ENCODE data around the gene EMILIN1. TPM values are rescaled to one million over a fixed set of nuclear protein-coding genes. Genes with fewer than 3 reads are reported as not detected.

The EMILIN1 gene
- total RNA-seq, 3 donors from 2014 or later, result 12.1 to 256 (median 42.3) TPM

DNA sequence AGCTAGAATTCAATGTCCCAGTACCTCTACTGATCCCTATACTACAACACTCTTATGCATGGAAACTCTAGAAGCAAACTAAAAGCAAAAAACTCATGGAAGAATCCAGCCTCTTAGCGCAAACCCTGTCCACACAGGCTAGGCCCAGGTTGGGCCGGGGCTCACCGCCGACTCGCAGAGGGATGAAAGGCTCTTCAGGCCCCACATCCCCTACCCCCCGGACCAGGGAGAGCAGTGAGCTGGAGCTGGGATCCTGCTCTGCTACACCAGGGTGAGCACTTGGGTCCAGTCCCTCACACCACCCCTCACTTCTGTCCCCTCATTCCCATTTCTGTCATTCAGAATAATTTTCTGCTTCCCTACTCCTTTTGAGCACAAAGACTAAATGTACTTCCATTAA lies 9.0 kb upstream of the EMILIN1 start:
- Histone ChIP-seq H3K36me3 (ENCODE audit: low read depth) (no peaks in the 10 kb centered on the region), H3K4me3 (no peak overlapping the region), H3K4me1 (ENCODE audit: low read depth) (peaks cover 17% of the 10 kb centered on the region), H3K9me3 (no peaks in the 10 kb centered on the region)
- intact Hi-C loops (cut with DNase I, micrococcal nuclease), result no loop called here
- DNase-seq (no peak), ATAC-seq (no peak)
- TF ChIP-seq, protein P1, sequence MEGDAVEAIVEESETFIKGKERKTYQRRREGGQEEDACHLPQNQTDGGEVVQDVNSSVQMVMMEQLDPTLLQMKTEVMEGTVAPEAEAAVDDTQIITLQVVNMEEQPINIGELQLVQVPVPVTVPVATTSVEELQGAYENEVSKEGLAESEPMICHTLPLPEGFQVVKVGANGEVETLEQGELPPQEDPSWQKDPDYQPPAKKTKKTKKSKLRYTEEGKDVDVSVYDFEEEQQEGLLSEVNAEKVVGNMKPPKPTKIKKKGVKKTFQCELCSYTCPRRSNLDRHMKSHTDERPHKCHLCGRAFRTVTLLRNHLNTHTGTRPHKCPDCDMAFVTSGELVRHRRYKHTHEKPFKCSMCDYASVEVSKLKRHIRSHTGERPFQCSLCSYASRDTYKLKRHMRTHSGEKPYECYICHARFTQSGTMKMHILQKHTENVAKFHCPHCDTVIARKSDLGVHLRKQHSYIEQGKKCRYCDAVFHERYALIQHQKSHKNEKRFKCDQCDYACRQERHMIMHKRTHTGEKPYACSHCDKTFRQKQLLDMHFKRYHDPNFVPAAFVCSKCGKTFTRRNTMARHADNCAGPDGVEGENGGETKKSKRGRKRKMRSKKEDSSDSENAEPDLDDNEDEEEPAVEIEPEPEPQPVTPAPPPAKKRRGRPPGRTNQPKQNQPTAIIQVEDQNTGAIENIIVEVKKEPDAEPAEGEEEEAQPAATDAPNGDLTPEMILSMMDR (IDR thresholded peaks at IDR 0.05), result no peak

DNA sequence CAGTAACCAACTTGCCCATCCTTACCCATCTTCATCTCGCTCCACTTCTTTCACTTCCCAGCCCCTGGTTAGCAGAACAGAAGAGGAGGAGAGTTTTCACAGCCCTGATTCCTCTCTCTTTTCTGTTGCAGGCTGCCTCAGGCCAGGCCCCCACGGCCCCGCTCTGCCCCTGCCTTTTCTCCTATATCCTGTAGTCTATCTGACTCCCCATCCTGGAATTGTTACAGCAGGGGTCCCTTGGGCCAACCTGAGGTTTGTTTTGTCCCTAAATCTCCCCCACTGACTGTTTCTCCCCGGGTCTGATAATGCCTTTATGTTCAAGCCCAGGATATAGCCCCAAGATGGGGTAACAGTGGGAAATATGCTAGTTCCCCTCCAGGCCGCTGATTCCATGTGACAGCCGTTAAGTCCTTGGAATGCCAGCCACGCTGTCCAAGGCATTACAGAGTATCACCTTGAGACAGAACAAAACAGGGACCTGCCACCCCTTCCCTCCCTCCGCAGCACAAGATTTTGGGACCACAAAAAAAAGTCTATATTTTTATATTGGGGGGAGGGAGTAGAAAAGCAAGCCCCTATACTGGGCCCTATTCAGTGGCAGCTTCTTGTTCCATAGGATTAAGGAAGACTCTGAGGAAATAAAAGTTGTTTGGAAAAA lies 8.3 kb upstream of the EMILIN1 start:
- ATAC-seq (no peak), DNase-seq (no peak)
- Histone ChIP-seq H3K4me1 (ENCODE audit: low read depth) (peaks cover 24% of the 10 kb centered on the region), H3K4me3 (no peak overlapping the region), H3K36me3 (ENCODE audit: low read depth) (no peaks in the 10 kb centered on the region), H3K9me3 (no peaks in the 10 kb centered on the region)
- intact Hi-C loops (cut with DNase I, micrococcal nuclease), result no loop called here
- TF ChIP-seq, protein P1 (IDR thresholded peaks at IDR 0.05), result no peak

DNA sequence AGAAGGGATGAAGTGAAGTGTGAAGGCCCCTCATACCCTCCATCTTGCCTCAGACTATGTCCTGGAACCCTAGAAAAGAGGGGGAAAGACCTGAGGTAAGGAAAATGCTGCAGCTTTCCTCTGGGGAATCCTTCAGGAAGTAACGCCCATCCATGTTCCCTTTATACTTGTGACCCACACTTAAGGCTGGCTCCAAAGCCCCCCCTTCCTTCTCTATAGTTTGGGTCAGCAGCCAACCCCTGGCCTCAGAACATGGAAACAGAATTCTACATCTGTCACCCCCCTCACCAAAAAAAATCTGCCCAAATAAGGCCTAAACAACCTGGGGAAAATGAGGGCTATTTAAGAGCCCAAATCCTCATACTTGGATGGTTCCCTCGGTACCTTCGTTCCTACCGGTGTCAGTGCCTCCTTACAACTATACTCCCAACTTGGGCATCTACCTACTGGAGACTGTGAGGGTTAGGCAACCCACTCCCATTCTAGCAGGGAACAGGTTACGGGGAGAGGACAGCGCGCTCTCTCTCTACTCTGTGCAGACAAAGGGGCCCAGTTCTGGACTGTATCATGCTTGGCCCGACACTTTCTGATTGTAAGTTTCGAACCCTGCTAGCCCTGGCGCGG lies 7.7 kb upstream of the EMILIN1 start:
- ATAC-seq (no peak), DNase-seq (no peak)
- Histone ChIP-seq H3K9me3 (no peaks in the 10 kb centered on the region), H3K36me3 (ENCODE audit: low read depth) (no peaks in the 10 kb centered on the region), H3K4me1 (ENCODE audit: low read depth) (peaks cover 24% of the 10 kb centered on the region), H3K4me3 (peak overlapping the region; percentile 55)
- TF ChIP-seq, protein P1 (IDR thresholded peaks at IDR 0.05), result no peak
- intact Hi-C loops (cut with DNase I, micrococcal nuclease), result no loop called here

DNA sequence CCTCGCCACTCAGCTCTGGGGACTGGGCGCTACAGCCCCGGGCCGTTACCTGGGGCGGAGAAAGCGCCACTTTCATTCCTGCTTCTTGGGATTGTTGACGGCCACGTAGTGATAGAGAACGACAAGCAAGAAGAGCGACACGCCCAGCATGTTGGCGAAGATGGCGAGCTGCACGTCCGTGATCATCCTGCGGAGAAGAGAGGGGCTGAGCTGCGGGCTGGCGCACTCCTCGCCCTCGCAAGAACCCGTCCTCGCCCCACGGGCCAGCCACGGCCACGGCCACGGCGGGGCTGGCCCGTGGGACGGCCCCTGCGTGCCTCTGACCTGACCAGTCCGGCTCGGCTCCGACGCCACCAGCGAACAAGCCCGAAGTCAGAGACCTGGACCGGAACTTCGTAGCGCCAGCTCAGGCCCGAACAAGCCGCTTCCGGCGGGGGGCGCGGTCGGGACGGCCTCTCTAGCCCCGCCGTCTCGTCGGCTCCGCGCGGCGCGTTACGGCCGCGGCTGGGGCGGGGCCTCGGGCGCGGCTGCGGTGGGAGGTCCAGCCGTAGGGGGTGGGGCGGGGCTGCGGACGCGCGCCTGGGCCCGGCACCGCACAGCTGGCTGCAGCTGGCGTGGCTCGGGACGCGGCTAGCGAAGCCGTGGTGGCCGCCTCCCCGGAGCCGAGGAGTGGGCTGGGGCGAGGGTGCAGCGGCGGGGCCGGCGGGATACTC lies 7.0 kb upstream of the EMILIN1 start, which contains the start of gene OST4:
OST4 (minus strand) TSS at position 378 of the 713 bp plus-strand sequence.
- H3K4me1 ChIP-seq (ENCODE audit: low read depth), result peaks cover 24% of the 10 kb centered on the region
- ATAC-seq, result peak; percentile 97
- peak within 1 kb of the TSS; percentile 55 for H3K4me3 ChIP-seq
- TF ChIP-seq, protein P1 (IDR thresholded peaks at IDR 0.05), result peak; percentile 15
- peak; percentile 96 for DNase-seq
- H3K36me3 ChIP-seq (ENCODE audit: low read depth), result no peaks in the 10 kb centered on the region
- no peaks in the 10 kb centered on the region for H3K9me3 ChIP-seq
- intact Hi-C loops (cut with DNase I, micrococcal nuclease), result no loop called here

DNA sequence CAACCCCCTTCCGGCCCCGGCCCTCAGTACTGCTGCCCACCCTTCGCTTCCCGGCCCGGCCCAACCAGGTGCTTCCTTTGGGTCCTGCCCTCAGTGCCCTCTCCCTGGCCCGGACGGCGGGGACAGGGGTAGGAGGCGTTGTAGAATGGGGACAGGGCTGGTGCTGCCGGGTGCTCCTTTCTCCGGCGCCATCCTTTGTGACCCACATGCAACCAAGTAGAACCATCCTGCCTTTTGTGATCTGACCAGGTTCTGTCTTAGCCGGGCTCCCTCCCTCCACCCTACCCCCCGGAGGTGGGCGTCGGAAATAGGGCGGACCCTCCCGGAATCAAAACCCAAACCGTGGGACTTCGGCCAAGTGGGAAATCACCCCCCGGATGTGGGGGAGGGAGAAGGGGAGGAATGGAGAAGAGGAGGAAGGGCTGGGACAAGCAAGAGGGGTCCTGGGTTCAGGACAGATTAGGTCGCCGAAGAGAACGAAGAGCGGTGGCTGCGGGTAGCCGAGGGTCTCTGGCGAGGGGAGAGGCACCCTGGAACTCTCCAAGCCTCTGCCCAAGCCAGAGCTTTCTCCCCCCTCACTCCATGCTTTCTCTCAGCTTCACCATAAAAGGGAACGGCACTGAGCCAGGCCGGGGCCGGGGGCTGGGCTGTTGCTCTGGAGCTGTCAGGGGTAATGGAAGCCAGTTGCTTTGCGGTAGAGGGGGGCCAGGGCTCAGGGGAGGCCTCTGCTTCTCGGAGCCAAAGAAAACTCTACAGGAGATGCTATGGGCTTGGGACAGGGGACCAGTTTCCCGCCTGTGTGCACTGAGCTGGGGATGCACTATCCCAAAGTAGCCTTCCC lies 6.2 kb upstream of the EMILIN1 start:
- Histone ChIP-seq H3K4me1 (ENCODE audit: low read depth) (peaks cover 24% of the 10 kb centered on the region), H3K36me3 (ENCODE audit: low read depth) (no peaks in the 10 kb centered on the region), H3K4me3 (peak overlapping the region; percentile 55), H3K9me3 (no peaks in the 10 kb centered on the region)
- ATAC-seq, result peak; percentile 19
- TF ChIP-seq, protein P1 (IDR thresholded peaks at IDR 0.05), result no peak
- intact Hi-C loops (cut with DNase I, micrococcal nuclease), result no loop called here
- DNase-seq, result peak; percentile 66 to 75 (median 74)
